GM23248 (cell line): ENCODE measurements around the gene AGPAT2. TPM values are rescaled to one million over a fixed set of nuclear protein-coding genes. Genes with fewer than 3 reads are reported as not detected.

Source experiments
- DNase-seq: peaks from one replicate; pipeline ENCODE4 v3.0.0-alpha.2; 2015
- H2AFZ ChIP-seq: fragments of 200-600 bp; sonication (generic); 2 replicates; pipeline ENCODE4 v1.6.1; 2016; ENCODE audit warnings: antibody characterized with exemption
- H3F3A ChIP-seq: fragments of 200-600 bp; sonication (generic); 2 replicates; pipeline ENCODE4 v1.6.1; 2016; ENCODE audit warnings: mild to moderate bottlenecking, antibody characterized with exemption, mixed run types; ENCODE audit not compliant: insufficient read depth
- H3K27ac ChIP-seq: fragments of 200-600 bp; sonication (generic); 2 replicates; pipeline ENCODE4 v1.5.1; 2016; ENCODE audit warnings: mild to moderate bottlenecking
- H3K27me3 ChIP-seq: fragments of 200-600 bp; sonication (generic); replicated peaks from 2 replicates; pipeline ENCODE4 v1.6.1; 2016; ENCODE audit warnings: mild to moderate bottlenecking; ENCODE audit not compliant: insufficient read depth
- H3K36me3 ChIP-seq: fragments of 200-600 bp; sonication (generic); 2 replicates; pipeline ENCODE4 v1.6.1; 2016; ENCODE audit warnings: low read depth, mild to moderate bottlenecking
- H3K4me1 ChIP-seq: fragments of 200-600 bp; sonication (generic); 2 replicates; pipeline ENCODE4 v1.6.1; 2016; ENCODE audit warnings: mild to moderate bottlenecking; ENCODE audit not compliant: insufficient read depth
- H3K4me2 ChIP-seq: fragments of 200-600 bp; sonication (generic); one replicate; pipeline ENCODE4 v1.6.1; 2016; ENCODE audit warnings: mild to moderate bottlenecking; ENCODE audit not compliant: unreplicated experiment
- H3K4me3 ChIP-seq: fragments of 200-600 bp; sonication (generic); 2 replicates; pipeline ENCODE4 v1.5.1; 2016; ENCODE audit warnings: mild to moderate bottlenecking
- H3K79me2 ChIP-seq: fragments of 200-600 bp; sonication (generic); 2 replicates; pipeline ENCODE4 v1.6.1; 2016; ENCODE audit warnings: mild to moderate bottlenecking; ENCODE audit not compliant: insufficient read depth
- H3K9ac ChIP-seq: fragments of 200-600 bp; sonication (generic); 2 replicates; pipeline ENCODE4 v1.6.1; 2016; ENCODE audit warnings: mild to moderate bottlenecking
- H3K9me2 ChIP-seq: fragments of 200-600 bp; sonication (generic); 2 replicates; pipeline ENCODE4 v1.6.1; 2016; ENCODE audit warnings: mixed run types, mild to moderate bottlenecking, moderate library complexity; ENCODE audit not compliant: insufficient read depth
- H3K9me3 ChIP-seq: fragments of 200-600 bp; sonication (generic); one replicate; pipeline ENCODE4 v1.6.1; 2017; ENCODE audit warnings: low read depth
- H4K20me1 ChIP-seq: fragments of 200-600 bp; sonication (generic); 2 replicates; pipeline ENCODE4 v1.6.0; 2016; ENCODE audit not compliant: insufficient read depth
- EZH2 ChIP-seq: fragments of 200-600 bp; sonication (generic); IDR thresholded peaks from 2 replicates; pipeline ENCODE4 v1.6.1; 2018; ENCODE audit warnings: antibody characterized with exemption, mild to moderate bottlenecking; ENCODE audit not compliant: insufficient read depth, poor library complexity, severe bottlenecking
- EZH2phosphoT487 ChIP-seq: fragments of 200-600 bp; sonication (generic); IDR thresholded peaks from 2 replicates; pipeline ENCODE4 v1.6.1; 2018; ENCODE audit warnings: antibody characterized with exemption, moderate library complexity, mild to moderate bottlenecking, low read depth; ENCODE audit not compliant: insufficient read depth
- WGBS, 2 experiments: methylation state at CpG; one replicate each; pipeline ENCODE4 v1.1.6; 2015 to 2017; ENCODE audit warnings: low lambda C conversion rate in 2 of 2, low coverage in 1 of 2; ENCODE audit errors: missing lambda C conversion rate in 2 of 2; 5-methylcytosine and 5-hydroxymethylcytosine counted together
- in situ Hi-C: fragments of 300-500 bp; cut with MboI; formaldehyde crosslinking; loops from 2 replicates; pipeline ENCODE4 v1.15.0; 2020
- polyA plus RNA-seq: library from polyadenylated mRNA; unstranded; fragments of >200 nt; fragmentation: Nextera tagmentation; extraction: Ambion mirVana; gene quantifications from 2 replicates; pipeline ENCODE4 v1.2.1, GENCODE V29; 2016
- total RNA-seq: library from RNA; depleted of rRNA; stranded (reverse); fragments of >200 nt; shearing (Covaris generic); gene quantifications from 2 replicates; pipeline ENCODE4 v1.2.3, GENCODE V29; 2014

The AGPAT2 gene
- total and polyA plus RNA-seq, 2 experiments from 2014 or later = 58.3 to 68.7 TPM

DNA sequence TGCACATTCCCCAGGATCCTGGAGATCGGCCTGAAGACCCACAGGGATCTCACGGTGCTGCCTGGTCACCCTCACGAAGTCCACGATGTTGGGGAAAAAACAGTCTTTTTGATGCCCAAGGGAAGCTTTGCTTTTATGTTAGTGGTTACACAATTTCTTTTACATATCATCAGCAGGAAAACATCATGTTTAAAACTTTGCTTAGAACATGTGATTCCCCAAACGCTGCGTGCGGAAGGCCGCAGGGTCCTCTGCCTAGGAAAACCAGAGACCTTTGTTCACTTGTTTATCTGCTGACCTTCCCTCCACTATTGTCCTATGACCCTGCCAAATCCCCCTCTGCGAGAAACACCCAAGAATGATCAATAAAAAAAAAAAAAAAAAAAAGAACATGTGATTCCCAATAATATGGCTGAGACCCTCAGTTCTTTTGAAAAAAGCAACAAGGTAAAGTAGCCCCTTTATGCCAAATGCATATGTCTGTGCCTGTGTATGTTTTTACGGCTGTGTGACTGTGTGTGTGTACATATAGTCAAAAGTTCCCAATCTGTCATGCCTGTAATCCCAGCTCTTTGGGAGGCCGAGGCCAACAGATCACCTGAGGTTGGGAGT, 11.5 kb upstream of the AGPAT2 start:
- Histone ChIP-seq H3K9me2 (no peaks in the 10 kb centered on the region), H3K27me3 (no peaks in the 10 kb centered on the region), H3K4me3 (no peak overlapping the region), H3K9me3 (no peaks in the 10 kb centered on the region), H3K27ac (no peak overlapping the region), H4K20me1 (no peaks in the 10 kb centered on the region), H3K4me1 (no peaks in the 10 kb centered on the region), H3K79me2 (no peaks in the 10 kb centered on the region), H3K36me3 (no peaks in the 10 kb centered on the region), H2AFZ (no peak overlapping the region), H3F3A (no peaks in the 10 kb centered on the region), H3K4me2 (no peak overlapping the region), H3K9ac (no peak overlapping the region)
- TF ChIP-seq EZH2phosphoT487 = no peak
- TF ChIP-seq EZH2 = no peak
- in situ Hi-C loops = no loop called here
- WGBS, 2 experiments = 54% methylated on average over 11 of the region's 11 CpGs
- DNase-seq = no peak

DNA sequence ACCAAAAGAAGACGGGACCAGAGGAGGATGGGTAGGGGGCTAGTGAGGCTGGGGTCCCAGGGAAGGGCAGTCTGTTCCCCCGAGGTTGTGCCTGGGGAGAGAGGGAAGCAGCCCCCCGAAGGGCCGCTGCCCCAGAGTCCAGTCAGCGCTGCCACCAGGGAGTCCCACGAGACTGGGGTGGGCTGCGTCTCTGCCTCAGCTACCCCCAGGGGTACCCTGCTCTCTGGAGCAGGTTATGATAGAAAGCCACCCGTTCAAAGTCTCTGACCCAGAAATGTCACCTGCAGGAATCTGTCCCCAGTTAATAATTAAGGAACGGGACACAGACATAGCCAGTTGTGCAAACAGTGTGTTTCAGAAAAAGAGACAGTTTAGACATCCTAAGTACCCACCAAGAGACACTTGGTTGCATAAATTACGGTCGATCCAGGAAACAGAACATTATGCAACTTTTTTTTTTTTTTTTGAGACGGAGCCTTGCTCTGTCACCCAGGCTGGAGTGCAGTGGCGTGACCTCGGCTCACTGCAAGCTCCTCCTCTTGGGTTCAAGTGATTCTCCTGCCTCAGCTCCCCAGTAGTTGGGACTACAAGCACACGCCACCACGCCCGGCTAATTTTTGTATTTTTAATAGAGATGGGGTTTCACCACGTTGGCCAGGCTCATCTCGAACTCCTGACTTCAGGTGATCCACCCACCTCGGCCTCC, 10.7 kb upstream of the AGPAT2 start:
- H3K4me1 ChIP-seq = no peaks in the 10 kb centered on the region
- no peak overlapping the region for H3K27ac ChIP-seq
- H3K27me3 ChIP-seq = no peaks in the 10 kb centered on the region
- no peaks in the 10 kb centered on the region for H3K9me2 ChIP-seq
- no peak overlapping the region for H3K9ac ChIP-seq
- TF ChIP-seq EZH2 = no peak
- no peak for TF ChIP-seq EZH2phosphoT487
- H3K4me3 ChIP-seq = no peak overlapping the region
- no peak overlapping the region for H3K4me2 ChIP-seq
- in situ Hi-C loops = no loop called here
- DNase-seq = no peak
- no peaks in the 10 kb centered on the region for H3K79me2 ChIP-seq
- no peaks in the 10 kb centered on the region for H3F3A ChIP-seq
- no peak overlapping the region for H2AFZ ChIP-seq
- no peaks in the 10 kb centered on the region for H4K20me1 ChIP-seq
- H3K9me3 ChIP-seq = no peaks in the 10 kb centered on the region
- 38 to 39% methylated on average over 19 to 20 of the region's 20 CpGs for WGBS, 2 experiments
- H3K36me3 ChIP-seq = no peaks in the 10 kb centered on the region

DNA sequence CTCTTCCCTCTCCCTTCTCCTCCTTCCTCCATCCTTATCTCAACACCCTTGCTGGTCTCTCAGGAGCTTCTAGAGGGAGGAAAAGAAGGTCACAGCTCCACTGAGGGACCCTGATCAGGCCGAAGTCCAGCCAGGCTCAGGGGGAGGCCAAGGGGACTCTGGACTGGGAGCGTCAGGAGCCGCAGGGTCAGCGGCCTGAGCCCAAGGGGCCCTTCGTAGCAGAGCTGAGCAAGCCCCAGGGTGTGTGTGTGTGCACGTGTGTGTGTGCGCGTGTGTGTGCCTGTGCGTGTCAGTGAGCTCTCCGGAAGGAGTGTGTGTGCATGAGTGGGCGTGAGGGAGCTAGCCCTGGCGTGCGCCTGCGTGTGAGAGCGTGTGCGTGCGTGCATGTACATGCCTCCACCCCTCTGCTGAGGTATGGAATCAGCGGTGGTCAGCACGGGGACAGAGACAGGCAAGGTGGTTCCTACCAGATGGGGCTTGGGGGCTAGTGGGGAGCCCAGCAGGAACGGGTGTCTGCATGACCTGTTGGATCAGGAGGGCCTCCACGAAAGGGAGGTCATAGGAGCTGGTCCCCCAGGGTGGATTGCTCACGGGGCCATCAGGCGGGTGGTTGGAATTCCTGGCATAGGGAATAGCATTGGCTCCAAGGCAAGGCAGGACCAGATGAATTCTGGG, 10.0 kb upstream of the AGPAT2 start:
- no peak overlapping the region for H2AFZ ChIP-seq
- no peaks in the 10 kb centered on the region for H3K79me2 ChIP-seq
- DNase-seq = no peak
- H3K27me3 ChIP-seq = no peaks in the 10 kb centered on the region
- no peak overlapping the region for H3K9ac ChIP-seq
- 61 to 64% methylated on average over 21 to 23 of the region's 23 CpGs for WGBS, 2 experiments
- no peaks in the 10 kb centered on the region for H3K9me2 ChIP-seq
- no peaks in the 10 kb centered on the region for H4K20me1 ChIP-seq
- no peaks in the 10 kb centered on the region for H3F3A ChIP-seq
- in situ Hi-C loops = no loop called here
- H3K36me3 ChIP-seq = no peaks in the 10 kb centered on the region
- H3K4me2 ChIP-seq = no peak overlapping the region
- no peak overlapping the region for H3K27ac ChIP-seq
- no peak overlapping the region for H3K4me3 ChIP-seq
- no peaks in the 10 kb centered on the region for H3K9me3 ChIP-seq
- H3K4me1 ChIP-seq = no peaks in the 10 kb centered on the region
- no peak for TF ChIP-seq EZH2phosphoT487
- no peak for TF ChIP-seq EZH2

DNA sequence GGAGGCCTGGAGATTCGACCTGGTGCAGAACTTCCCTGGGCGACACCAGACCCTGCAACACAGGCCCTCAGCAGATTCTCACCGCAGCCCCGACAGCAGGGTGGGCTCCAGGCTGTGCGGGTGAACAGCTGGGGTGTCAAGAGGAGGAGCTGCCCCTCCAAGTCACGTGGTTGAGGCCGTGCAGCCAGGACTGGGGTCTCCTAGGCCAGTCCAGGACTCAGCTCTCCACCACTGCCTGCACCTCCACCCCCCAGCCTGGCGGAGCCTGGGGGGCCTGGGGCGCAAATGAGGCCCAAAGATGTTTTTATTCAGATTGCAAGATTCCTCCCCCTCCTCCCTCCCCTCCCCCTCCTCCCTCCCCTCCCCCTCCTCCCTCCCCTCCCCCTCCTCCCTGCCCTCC, 9.2 kb upstream of the AGPAT2 start:
- 82 to 83% methylated on average over 8 to 9 of the region's 9 CpGs for WGBS, 2 experiments
- no peak for DNase-seq
- Histone ChIP-seq H3F3A (no peaks in the 10 kb centered on the region), H3K4me1 (no peaks in the 10 kb centered on the region), H3K27me3 (no peaks in the 10 kb centered on the region), H4K20me1 (no peaks in the 10 kb centered on the region), H2AFZ (no peak overlapping the region), H3K27ac (no peak overlapping the region), H3K9me3 (no peaks in the 10 kb centered on the region), H3K4me3 (no peak overlapping the region), H3K79me2 (no peaks in the 10 kb centered on the region), H3K36me3 (no peaks in the 10 kb centered on the region), H3K4me2 (no peak overlapping the region), H3K9ac (no peak overlapping the region), H3K9me2 (no peaks in the 10 kb centered on the region)
- in situ Hi-C loops = no loop called here
- TF ChIP-seq EZH2 = no peak
- no peak for TF ChIP-seq EZH2phosphoT487
